Measurements from ENCODE around the gene BRDT. TPM values are rescaled to one million over a fixed set of nuclear protein-coding genes. Genes with fewer than 3 reads are reported as not detected.

The BRDT gene
- total RNA-seq, 1 donor from 2014 or later: not detected

- no peaks in the 10 kb centered on the region for H3K36me3 ChIP-seq
- no peak for DNase-seq
- H3K4me3 ChIP-seq: no peak overlapping the region
- H3K27ac ChIP-seq: no peak overlapping the region
- no peaks in the 10 kb centered on the region for H3K27me3 ChIP-seq
- H3K9me3 ChIP-seq: no peaks in the 10 kb centered on the region
- TF ChIP-seq, protein P1, sequence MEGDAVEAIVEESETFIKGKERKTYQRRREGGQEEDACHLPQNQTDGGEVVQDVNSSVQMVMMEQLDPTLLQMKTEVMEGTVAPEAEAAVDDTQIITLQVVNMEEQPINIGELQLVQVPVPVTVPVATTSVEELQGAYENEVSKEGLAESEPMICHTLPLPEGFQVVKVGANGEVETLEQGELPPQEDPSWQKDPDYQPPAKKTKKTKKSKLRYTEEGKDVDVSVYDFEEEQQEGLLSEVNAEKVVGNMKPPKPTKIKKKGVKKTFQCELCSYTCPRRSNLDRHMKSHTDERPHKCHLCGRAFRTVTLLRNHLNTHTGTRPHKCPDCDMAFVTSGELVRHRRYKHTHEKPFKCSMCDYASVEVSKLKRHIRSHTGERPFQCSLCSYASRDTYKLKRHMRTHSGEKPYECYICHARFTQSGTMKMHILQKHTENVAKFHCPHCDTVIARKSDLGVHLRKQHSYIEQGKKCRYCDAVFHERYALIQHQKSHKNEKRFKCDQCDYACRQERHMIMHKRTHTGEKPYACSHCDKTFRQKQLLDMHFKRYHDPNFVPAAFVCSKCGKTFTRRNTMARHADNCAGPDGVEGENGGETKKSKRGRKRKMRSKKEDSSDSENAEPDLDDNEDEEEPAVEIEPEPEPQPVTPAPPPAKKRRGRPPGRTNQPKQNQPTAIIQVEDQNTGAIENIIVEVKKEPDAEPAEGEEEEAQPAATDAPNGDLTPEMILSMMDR (IDR thresholded peaks at IDR 0.05): no peak
- H3K4me1 ChIP-seq: no peaks in the 10 kb centered on the region
- ATAC-seq: no peak
- intact Hi-C loops (cut with DNase I): no loop called here
These were observed 94.4 kb downstream of the BRDT start for GRCh38 chr1:92043621-92044020.

- DNase-seq: no peak
- H3K4me1 ChIP-seq: no peaks in the 10 kb centered on the region
- H3K9me3 ChIP-seq: no peaks in the 10 kb centered on the region
- intact Hi-C loops (cut with DNase I): no loop called here
- H3K27ac ChIP-seq: no peak overlapping the region
- no peaks in the 10 kb centered on the region for H3K36me3 ChIP-seq
- no peak for ATAC-seq
- H3K4me3 ChIP-seq: no peak overlapping the region
- TF ChIP-seq, protein P1 (IDR thresholded peaks at IDR 0.05): no peak
- H3K27me3 ChIP-seq: no peaks in the 10 kb centered on the region
These were observed 96.7 kb downstream of the BRDT start for GRCh38 chr1:92045766-92046495.

DNA sequence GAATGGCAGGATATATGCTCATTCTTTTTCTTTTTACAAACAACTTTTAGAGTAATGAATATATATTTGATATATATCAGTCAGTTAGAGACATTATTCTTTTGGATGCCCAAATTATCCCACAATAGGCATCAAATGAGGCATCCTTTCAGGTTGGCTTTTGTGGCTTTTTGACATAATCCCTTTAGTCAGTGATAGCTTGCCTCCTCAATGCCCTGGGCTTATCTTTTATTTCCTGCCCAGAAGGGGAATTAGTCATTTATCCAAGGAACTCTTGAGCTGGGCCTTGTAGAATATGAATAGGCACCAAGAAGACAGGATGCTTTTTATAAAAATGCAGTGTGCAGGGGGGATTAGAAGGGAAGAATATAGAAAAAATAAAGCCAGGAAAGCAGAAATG, 102.7 kb downstream of the BRDT start:
- no peak overlapping the region for H3K27ac ChIP-seq
- intact Hi-C loops (cut with DNase I): no loop called here
- ATAC-seq: no peak

More for the DNA sequence above, 102.7 kb downstream of the BRDT start:
- Histone ChIP-seq H3K4me3 (no peak overlapping the region), H3K9me3 (no peaks in the 10 kb centered on the region), H3K27me3 (no peaks in the 10 kb centered on the region), H3K4me1 (no peaks in the 10 kb centered on the region), H3K36me3 (no peaks in the 10 kb centered on the region)
- TF ChIP-seq, protein P1 (IDR thresholded peaks at IDR 0.05): no peak
- no peak for DNase-seq

Other genes starting within 250 kb of the BRDT start
- gene TGFBR3, start 63.2 kb upstream of the BRDT start, total RNA-seq: 55.9 TPM
- gene EPHX4, start 80.6 kb downstream of the BRDT start, total RNA-seq: 0.93 TPM
- gene SETSIP, start 126.0 kb downstream of the BRDT start, total RNA-seq: not detected
- 5.1 TPM for gene BTBD8, start 130.9 kb downstream of the BRDT start, total RNA-seq

Data from upper lobe of right lung (tissue), 1 donor.